Stomach (tissue), 9 donors: Measurements from ENCODE around the gene FITM2. TPM values are rescaled to one million over a fixed set of nuclear protein-coding genes. Genes with fewer than 3 reads are reported as not detected.
"Not testable (repeated sequence)": the region's sequence is repeated elsewhere in the genome, so short reads cannot be mapped to it uniquely, and the experiment has no call there.

ENCODE experiments used
- DNase-seq, 2 donors: peaks; one replicate each; pipeline versions ENCODE4 v3.0.0 to v3.0.0-alpha.2; 2013 to 2019
- H3K27ac ChIP-seq, 5 donors: fragments of 200-600 bp in 4 of 5; sonication (generic) in 4 of 5; one replicate each; pipeline ENCODE4 v1.5.1; 2013 to 2019; ENCODE audit warnings: mild to moderate bottlenecking in 1 of 5, moderate library complexity in 1 of 5
- H3K27me3 ChIP-seq, 3 donors: fragments of 200-600 bp; sonication (generic); one replicate each; pipeline ENCODE4 v1.5.1; 2017 to 2019; ENCODE audit warnings: mixed run types in 1 of 3
- H3K36me3 ChIP-seq, 4 donors: fragments of 200-600 bp; sonication (generic); 1 replicate in 3 of 4; 2 replicates in 1 of 4; pipeline ENCODE4 v1.5.1; 2016 to 2019
- H3K4me1 ChIP-seq, 4 donors: fragments of 200-600 bp; sonication (generic); one replicate each; pipeline ENCODE4 v1.5.1; 2016 to 2019
- H3K4me3 ChIP-seq, 4 donors: fragments of 200-600 bp; sonication (generic) in 3 of 4; one replicate each; pipeline ENCODE4 v1.5.1; 2016 to 2019; ENCODE audit warnings: mild to moderate bottlenecking in 1 of 4
- H3K9me3 ChIP-seq, 4 donors: fragments of 200-600 bp; sonication (generic); one replicate each; pipeline ENCODE4 v1.5.1; 2016 to 2019
- CTCF ChIP-seq, 7 experiments: fragments of 450-650 bp in 4 of 7; fragments of 200-600 bp in 3 of 7; sonication (generic) in 3 of 7; IDR thresholded peaks; one replicate each; pipeline ENCODE4 v1.5.1; 2016 to 2019; ENCODE audit warnings: antibody characterized with exemption in 7 of 7, control low read depth in 2 of 7, mild to moderate bottlenecking in 1 of 7
- EP300 ChIP-seq: sonication (generic); formaldehyde crosslinking; IDR thresholded peaks from one replicate; pipeline ENCODE4 v1.6.1; 2017; ENCODE audit warnings: antibody characterized with exemption
- POLR2A ChIP-seq, 4 donors: fragments of 450-650 bp; IDR thresholded peaks; one replicate each; pipeline ENCODE4 v1.6.1; 2016; ENCODE audit warnings: antibody characterized with exemption in 4 of 4, control low read depth in 2 of 4, mild to moderate bottlenecking in 1 of 4, moderate library complexity in 1 of 4
- POLR2AphosphoS5 ChIP-seq, 3 donors: sonication (generic); formaldehyde crosslinking; IDR thresholded peaks; one replicate each; pipeline ENCODE4 v1.6.1; 2016; ENCODE audit warnings: antibody characterized with exemption in 3 of 3
- WGBS, 5 donors: extraction: QIAGEN DNeasy Blood & Tissue Kit in 3 of 5; methylation state at CpG; one replicate each; pipeline versions ENCODE4 v1.1.5 to v1.1.7; 2013 to 2018; 5-methylcytosine and 5-hydroxymethylcytosine counted together
- intact Hi-C: fragments of 100-400 bp; cut with DNase I; formaldehyde crosslinking; loops from one replicate; pipeline ENCODE4 v1.15.1; 2023; ENCODE audit warnings: low total_unique reads
- polyA plus RNA-seq, 3 donors: library from polyadenylated mRNA; stranded (reverse); fragments of 200-250 nt; gene quantifications; one replicate each; pipeline ENCODE4 v1.2.3, GENCODE V29; 2013
- total RNA-seq, 5 donors: library from RNA; depleted of rRNA; stranded (reverse); fragments of >200 nt; gene quantifications; one replicate each; pipeline versions ENCODE4 v1.1.0 to v1.2.3, GENCODE V29; 2014 to 2016
- donor health status: healthy with polysubstance abuse.
- donor health status: Bipolar disorder and iron deficiency.
- donor health status: healthy.

The FITM2 gene
- total and polyA plus RNA-seq, 8 donors, result 0.46 to 5.7 (median 2.8) TPM

- H3K27ac ChIP-seq, result peak overlapping the region; percentile 83 to 92 (median 91)
- WGBS, 5 donors, result 31 to 57% (median 40%) methylated on average over 5 to 6 of the region's 6 CpGs
- H3K9me3 ChIP-seq, result no peaks in the 10 kb centered on the region
- peak overlapping the region; percentile 41 to 59 (median 48) for H3K4me3 ChIP-seq
- H3K27me3 ChIP-seq, result peaks cover 0 to 6% (median 0%) of the 10 kb centered on the region in 3 donors
- H3K36me3 ChIP-seq, result no peaks in the 10 kb centered on the region
- peaks cover 5 to 14% (median 10%) of the 10 kb centered on the region in 4 donors for H3K4me1 ChIP-seq
- intact Hi-C loops, result no loop called here
- no peak for TF ChIP-seq POLR2AphosphoS5 (IDR thresholded peaks at IDR 0.05)
- no peak for TF ChIP-seq EP300
- TF ChIP-seq CTCF (IDR thresholded peaks at IDR 0.05), result no peak
- TF ChIP-seq POLR2A (IDR thresholded peaks at IDR 0.05), result no peak
- DNase-seq, result peak; percentile 60 to 85
Measured at GRCh38 chr20:44354979-44355497, 44.0 kb upstream of the FITM2 start.

- peaks cover 0 to 2% (median 0%) of the 10 kb centered on the region in 3 donors for H3K27me3 ChIP-seq
- 85 to 94% (median 88%) methylated on average over 6 of the region's 6 CpGs for WGBS, 5 donors
- intact Hi-C loops, result no loop called here
- no peaks in the 10 kb centered on the region for H3K36me3 ChIP-seq
- H3K4me1 ChIP-seq, result peaks cover 0 to 3% (median 0%) of the 10 kb centered on the region in 4 donors
- H3K27ac ChIP-seq, result no peak overlapping the region
- H3K9me3 ChIP-seq, result no peaks in the 10 kb centered on the region
- no peak for DNase-seq
- no peak overlapping the region for H3K4me3 ChIP-seq
- TF ChIP-seq EP300, result no peak
- TF ChIP-seq POLR2A (IDR thresholded peaks at IDR 0.05), result no peak
- no peak for TF ChIP-seq CTCF (IDR thresholded peaks at IDR 0.05)
- no peak for TF ChIP-seq POLR2AphosphoS5 (IDR thresholded peaks at IDR 0.05)
Measured at GRCh38 chr20:44350567-44350966, 39.6 kb upstream of the FITM2 start.

GRCh38 chr20:44349349-44349748, 38.3 kb upstream of the FITM2 start:
- Histone ChIP-seq H3K36me3 (no peaks in the 10 kb centered on the region), H3K27me3 (no peaks in the 10 kb centered on the region), H3K4me1 (peaks cover 0 to 7% (median 0%) of the 10 kb centered on the region in 4 donors), H3K4me3 (no peak overlapping the region), H3K27ac (no peak overlapping the region), H3K9me3 (no peaks in the 10 kb centered on the region)
- intact Hi-C loops, result no loop called here
- DNase-seq, result no peak
- TF ChIP-seq EP300 (no peak), POLR2A (IDR thresholded peaks at IDR 0.05) (no peak), CTCF (IDR thresholded peaks at IDR 0.05) (no peak), POLR2AphosphoS5 (IDR thresholded peaks at IDR 0.05) (no peak)
- 74 to 86% (median 82%) methylated on average over 3 of the region's 3 CpGs for WGBS, 5 donors

- Histone ChIP-seq H3K4me3 (no peak overlapping the region), H3K27me3 (peaks cover 0 to 6% (median 0%) of the 10 kb centered on the region in 3 donors), H3K27ac (no peak overlapping the region), H3K36me3 (no peaks in the 10 kb centered on the region), H3K9me3 (no peaks in the 10 kb centered on the region), H3K4me1 (peaks cover 0 to 4% (median 0%) of the 10 kb centered on the region in 4 donors)
- intact Hi-C loops, result no loop called here
- TF ChIP-seq POLR2AphosphoS5 (IDR thresholded peaks at IDR 0.05) (no peak), CTCF (IDR thresholded peaks at IDR 0.05) (no peak), POLR2A (IDR thresholded peaks at IDR 0.05) (no peak), EP300 (no peak)
- no peak for DNase-seq
- WGBS, 5 donors, result 89 to 92% (median 91%) methylated on average over 4 of the region's 4 CpGs
Measured at GRCh38 chr20:44348168-44348659, 37.2 kb upstream of the FITM2 start.

GRCh38 chr20:44345941-44346340, 34.9 kb upstream of the FITM2 start:
- H3K4me3 ChIP-seq, intact Hi-C loops, H3K27ac ChIP-seq, H3K36me3 ChIP-seq, H3K4me1 ChIP-seq, H3K27me3 ChIP-seq, H3K9me3 ChIP-seq, DNase-seq: not testable (repeated sequence)
- 89 to 94% (median 91%) methylated on average over 10 of the region's 10 CpGs for WGBS, 5 donors
